ENCODE measurements around the gene IGSF3. TPM values are rescaled to one million over a fixed set of nuclear protein-coding genes. Genes with fewer than 3 reads are reported as not detected.
A peak's percentile ranks its signal among the peaks of the same experiment; 100 is the strongest.

Gene IGSF3
- total RNA-seq, 4 donors from 2014 or later: 1.2 to 3.9 (median 3.2) TPM

GRCh38 chr1:116573431-116574095 lies 94.0 kb downstream of the IGSF3 start:
- Histone ChIP-seq H3K27me3 (no peaks in the 10 kb centered on the region), H3K4me3 (no peak overlapping the region), H3K9me3 (no peaks in the 10 kb centered on the region), H3K27ac (no peak overlapping the region), H3K4me1 (peaks cover 0 to 27% (median 3%) of the 10 kb centered on the region in 4 donors), H3K36me3 (no peaks in the 10 kb centered on the region)
- 88 to 91% methylated on average over 7 of the region's 7 CpGs for WGBS, 2 donors
- no peak for DNase-seq (ENCODE audit: low spot score in 2 of 2)
- TF ChIP-seq EP300 (IDR thresholded peaks at IDR 0.05) (no peak), CTCF (IDR thresholded peaks at IDR 0.05) (no peak), POLR2A (IDR thresholded peaks at IDR 0.05) (no peak)

DNA sequence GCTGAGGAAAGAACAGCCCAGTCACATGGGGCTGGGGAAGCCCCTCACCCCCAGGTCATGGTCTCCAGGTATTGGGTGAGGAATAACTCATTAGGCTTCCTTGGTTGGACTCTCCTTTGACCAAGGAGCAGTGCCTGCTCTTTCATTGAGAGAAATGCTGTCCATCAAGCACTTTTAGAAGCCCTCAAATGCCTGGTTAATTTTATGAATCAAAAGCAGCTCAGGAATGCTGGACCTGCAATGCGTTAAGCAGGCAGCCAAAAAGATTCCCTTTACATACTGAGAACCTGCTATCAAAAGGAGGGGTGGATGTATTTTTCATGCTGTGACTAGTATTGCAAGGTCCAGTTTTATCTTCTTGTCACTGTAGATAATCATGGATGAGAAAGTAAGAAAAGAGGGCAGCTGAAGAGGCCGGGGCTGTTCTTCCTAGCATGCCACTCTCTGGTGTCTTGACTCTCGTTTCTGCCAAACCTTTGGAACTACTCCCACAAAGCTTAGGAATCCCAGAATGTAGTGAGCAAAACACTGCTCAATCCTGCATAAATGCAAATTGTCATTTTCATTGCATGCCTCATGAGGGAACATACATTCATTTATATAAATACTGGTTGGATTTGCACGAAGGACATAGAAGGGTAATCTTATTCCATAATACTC lies 94.6 kb downstream of the IGSF3 start:
- Histone ChIP-seq H3K9me3 (no peaks in the 10 kb centered on the region), H3K36me3 (no peaks in the 10 kb centered on the region), H3K27ac (no peak overlapping the region), H3K4me3 (no peak overlapping the region), H3K4me1 (peaks cover 0 to 27% (median 3%) of the 10 kb centered on the region in 4 donors), H3K27me3 (no peaks in the 10 kb centered on the region)
- no peak for TF ChIP-seq CTCF (IDR thresholded peaks at IDR 0.05)
- no peak for DNase-seq (ENCODE audit: low spot score in 2 of 2)
- WGBS, 2 donors: 75 to 79% methylated on average over 4 of the region's 4 CpGs

DNA sequence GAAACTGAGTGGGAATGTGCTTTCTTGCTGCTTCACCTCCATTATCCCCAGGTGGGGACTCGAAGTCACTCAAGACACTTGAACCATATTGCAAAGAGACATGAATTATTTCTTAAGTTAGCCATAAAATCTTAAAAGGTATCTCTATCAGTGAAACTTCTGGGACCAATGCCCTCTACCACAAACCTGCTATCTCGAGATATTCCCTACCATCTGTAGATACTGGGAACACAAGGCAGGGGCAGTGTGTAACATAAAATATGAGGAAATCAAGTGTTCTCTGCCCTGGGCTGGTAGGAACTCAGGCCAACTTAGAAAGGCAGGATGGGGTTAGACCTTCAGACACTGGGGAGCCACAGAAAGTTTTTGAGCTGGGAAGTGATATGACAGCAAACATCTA lies 95.4 kb downstream of the IGSF3 start:
- H3K27ac ChIP-seq: no peak overlapping the region
- H3K9me3 ChIP-seq: no peaks in the 10 kb centered on the region

DNA sequence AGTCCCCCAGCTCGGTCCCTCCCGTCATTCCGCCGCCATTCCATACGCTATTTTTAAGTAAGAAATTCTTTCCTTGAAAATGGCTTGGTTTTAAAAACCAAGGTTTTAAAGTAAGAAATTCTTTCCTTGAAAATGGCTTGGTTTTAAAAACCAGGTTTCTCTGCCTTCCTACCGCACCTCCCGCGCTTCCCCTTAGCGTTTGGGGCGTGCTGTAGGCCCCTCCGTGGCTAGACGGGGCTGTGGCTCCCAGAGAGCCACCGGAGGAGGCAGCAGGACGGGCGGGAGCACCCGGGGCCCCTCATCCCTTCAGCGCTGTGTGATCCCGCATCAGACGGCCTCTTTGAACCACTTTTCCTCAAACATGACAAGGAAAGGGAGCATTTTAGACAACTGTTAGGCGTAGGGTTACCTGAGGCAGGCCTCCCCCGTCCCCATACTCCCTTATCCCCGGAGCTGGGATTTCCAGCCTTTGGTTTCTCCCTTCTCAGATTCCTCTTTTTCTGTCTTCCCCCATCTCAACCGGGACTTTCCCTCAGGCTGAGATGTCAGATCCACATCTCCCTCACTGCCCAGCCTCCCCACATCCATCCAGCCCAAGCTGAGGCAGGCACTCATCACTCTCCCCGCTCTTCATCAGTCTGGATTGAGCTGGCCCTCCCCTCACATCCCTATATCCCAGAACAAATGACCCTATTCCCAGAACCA lies 96.2 kb downstream of the IGSF3 start:
- no peaks in the 10 kb centered on the region for H3K27me3 ChIP-seq
- no peaks in the 10 kb centered on the region for H3K36me3 ChIP-seq
- 8 to 11% methylated on average over 24 of the region's 24 CpGs for WGBS, 2 donors
- peak overlapping the region; percentile 54 to 96 (median 86) for H3K4me3 ChIP-seq
- DNase-seq (ENCODE audit: low spot score in 2 of 2): no peak
- TF ChIP-seq EP300 (IDR thresholded peaks at IDR 0.05) (no peak), CTCF (IDR thresholded peaks at IDR 0.05) (no peak), POLR2A (IDR thresholded peaks at IDR 0.05) (no peak)
- peak overlapping the region; percentile 91 to 98 (median 94) for H3K27ac ChIP-seq
- peaks cover 0 to 27% (median 3%) of the 10 kb centered on the region in 4 donors for H3K4me1 ChIP-seq
- H3K9me3 ChIP-seq: no peaks in the 10 kb centered on the region

More for the DNA sequence above, 95.4 kb downstream of the IGSF3 start:
- H3K27me3 ChIP-seq: no peaks in the 10 kb centered on the region
- H3K36me3 ChIP-seq: no peaks in the 10 kb centered on the region
- DNase-seq (ENCODE audit: low spot score in 2 of 2): no peak
- no peak for TF ChIP-seq POLR2A (IDR thresholded peaks at IDR 0.05)
- no peak for TF ChIP-seq EP300 (IDR thresholded peaks at IDR 0.05)
- TF ChIP-seq CTCF (IDR thresholded peaks at IDR 0.05): no peak
- H3K4me3 ChIP-seq: no peak overlapping the region
- peaks cover 0 to 27% (median 3%) of the 10 kb centered on the region in 4 donors for H3K4me1 ChIP-seq
- WGBS, 2 donors: 91 to 94% methylated on average over 2 of the region's 2 CpGs
